ENCODE measurements around the gene ODC1.
"Not testable (repeated sequence)": the region's sequence is repeated elsewhere in the genome, so short reads cannot be mapped to it uniquely, and the experiment has no call there.

The ODC1 gene

GRCh38 chr2:10478298-10478625 lies 30.1 kb upstream of the ODC1 start:
- DNase-seq (ENCODE audit: low spot score) = no peak

DNA sequence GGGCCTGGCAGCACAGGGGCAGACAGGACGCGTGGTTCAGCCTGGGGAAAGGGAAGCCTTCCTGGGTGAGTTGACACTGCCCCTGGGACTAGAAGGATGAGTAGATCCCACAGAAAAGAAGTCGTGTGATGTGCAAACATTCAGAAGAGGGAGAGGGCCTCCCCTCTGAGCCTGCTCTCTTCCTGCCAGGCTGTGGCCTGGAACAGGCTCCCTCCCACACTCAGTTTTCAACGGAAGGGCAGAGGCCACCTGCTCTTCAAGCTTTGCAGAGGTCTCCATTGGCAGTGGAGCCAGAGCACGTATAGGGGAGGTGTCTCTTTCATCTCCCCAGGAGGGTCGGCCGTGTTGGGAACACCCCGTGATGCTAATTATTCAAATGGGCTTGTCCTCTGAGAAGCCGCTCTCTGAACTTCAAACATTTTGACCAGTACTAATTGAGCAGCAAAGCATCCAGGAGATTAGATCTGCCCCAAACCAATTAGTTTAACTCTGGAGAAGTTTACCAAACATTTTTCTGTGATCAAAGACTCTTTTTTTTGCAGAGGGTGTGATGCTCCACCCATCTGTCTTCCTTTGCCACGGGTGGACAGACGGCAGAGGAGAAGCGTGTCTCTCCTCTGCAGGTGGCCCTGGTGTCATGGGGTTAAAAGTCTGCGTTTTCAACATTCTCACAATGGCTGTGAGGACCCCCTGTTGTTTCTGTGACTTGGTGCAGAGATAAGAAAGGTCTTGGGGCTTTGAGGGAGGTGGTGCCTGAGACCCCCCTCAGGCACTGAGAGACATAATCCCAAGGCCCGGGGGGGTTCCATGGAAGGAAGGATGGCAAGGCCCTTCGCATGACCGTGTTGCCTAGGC lies 29.5 kb upstream of the ODC1 start:
- no peak for DNase-seq (ENCODE audit: low spot score)

DNA sequence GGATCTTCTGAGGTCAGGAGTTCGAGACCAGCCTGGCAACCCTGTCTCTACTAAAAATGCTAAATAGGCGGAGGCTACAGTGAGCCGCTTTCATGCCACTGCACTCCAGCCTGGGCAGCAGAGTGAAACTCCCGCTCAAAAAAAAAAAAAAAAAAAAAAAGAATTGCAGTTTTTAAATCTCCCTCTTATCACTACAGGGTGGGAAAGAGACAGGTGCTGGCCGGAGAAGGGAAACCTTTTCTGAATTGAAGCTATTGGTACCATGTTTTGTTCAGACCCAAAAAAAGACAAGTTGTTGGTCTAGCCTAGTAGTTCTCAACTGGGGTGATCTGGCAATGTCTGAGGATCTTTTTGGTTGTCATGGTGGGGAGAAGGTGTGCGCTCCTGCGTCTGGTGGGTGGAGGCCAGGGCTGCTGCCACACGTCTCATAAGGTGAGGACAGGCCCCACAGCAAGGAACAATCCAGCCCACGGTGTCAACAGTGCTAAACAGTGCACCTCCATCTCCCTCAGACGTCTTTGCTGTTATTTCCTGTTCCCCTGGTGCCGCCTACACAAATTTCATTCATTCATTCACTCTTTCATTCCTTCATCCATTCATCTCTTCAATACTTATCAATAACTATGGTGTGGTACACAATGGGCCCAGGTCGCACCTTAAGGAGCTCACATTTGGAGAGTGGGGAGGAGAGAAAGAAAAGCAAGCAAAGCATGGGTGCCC lies 28.8 kb upstream of the ODC1 start:
- no peak for DNase-seq (ENCODE audit: low spot score)

DNA sequence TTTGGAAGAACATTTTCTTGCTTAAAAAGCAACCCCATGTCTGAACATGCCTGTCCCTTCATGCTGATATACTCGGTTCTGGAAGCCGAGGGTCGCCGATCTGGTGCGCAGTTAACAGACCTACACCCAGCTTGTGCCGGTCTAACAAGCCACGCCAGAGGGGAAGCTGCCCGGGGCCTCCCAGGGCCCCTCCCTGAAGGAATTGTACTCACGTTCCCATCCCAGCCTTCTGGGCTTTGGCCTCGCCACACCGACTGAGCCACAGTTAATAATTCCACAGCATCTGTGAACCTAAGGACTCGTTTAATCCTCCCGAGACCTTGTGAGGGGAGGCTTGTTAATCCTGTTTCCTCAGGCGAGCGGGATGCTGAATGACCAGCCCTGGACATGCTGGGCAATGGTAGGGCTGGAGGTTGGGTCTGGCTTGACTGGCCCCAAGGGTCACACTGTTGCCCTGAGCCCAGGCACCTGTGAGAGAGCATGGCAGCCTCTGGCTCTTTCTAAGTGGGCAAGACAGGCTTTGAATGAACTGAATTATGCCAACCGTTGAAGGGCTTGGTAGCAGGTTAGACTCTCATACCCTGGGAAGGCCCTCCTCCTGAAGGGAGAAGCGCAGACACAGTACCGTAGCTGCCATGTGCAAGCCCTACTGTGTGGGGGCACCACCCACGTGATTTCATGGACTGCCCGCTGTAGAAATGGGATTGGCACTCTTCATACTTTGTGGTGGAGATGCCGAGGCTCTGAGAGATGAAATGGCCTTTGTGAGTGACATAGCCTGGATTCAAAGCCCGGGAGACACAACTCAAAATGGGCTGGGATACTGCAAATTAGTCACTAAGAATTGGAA lies 27.9 kb upstream of the ODC1 start:
- no peak for DNase-seq (ENCODE audit: low spot score)

- DNase-seq (ENCODE audit: low spot score) = no peak
Measured at GRCh38 chr2:10475221-10475722, 27.1 kb upstream of the ODC1 start.

- no peak for DNase-seq (ENCODE audit: low spot score)
Measured at GRCh38 chr2:10473121-10473756, 25.1 kb upstream of the ODC1 start.

DNA sequence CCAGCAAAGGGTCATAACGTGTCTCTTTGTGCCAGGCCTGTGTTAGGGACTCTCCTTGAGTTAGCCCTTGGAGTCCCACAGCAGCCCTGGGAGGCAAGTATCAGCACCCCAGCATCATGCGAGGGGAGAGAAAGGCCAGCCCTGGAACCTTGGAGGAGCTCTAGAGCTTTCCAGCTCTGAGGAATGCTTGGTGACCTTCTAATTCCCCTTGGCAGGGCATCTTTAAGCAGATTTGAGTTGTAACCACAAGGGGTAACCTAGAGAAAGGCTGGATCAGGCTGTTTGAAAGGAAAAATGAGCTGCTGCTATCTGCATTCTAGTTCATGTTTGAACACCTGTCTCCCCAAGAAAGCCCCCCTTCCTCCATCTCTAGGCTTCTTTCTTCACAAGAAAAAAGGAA lies 23.8 kb upstream of the ODC1 start:
- peak; percentile 11 for DNase-seq (ENCODE audit: low spot score)

GRCh38 chr2:10471046-10471571 lies 23.0 kb upstream of the ODC1 start:
- no peak for DNase-seq (ENCODE audit: low spot score)

- DNase-seq (ENCODE audit: low spot score) = no peak
Measured at GRCh38 chr2:10469955-10470608, 22.0 kb upstream of the ODC1 start.

DNA sequence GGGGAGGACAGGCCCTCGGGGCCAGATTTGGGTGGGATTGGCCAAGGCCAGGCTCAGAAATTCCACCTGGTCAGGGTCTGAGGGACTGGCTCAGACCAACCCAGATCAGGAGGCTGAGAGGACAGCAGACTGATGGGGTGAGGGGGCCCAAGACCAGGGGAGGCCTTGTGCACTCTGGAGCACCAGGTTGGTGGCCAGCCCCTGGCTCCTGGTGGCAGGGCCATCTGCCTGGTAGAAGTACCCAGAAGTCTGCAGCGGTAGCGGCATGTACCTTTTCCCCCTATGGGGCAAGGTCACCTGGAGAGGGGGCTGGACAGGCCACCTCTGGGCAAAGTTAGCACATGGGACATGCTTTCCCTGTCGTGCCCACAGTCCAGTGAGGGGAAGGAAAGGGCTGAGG lies 21.2 kb upstream of the ODC1 start:
- no peak for DNase-seq (ENCODE audit: low spot score)

GRCh38 chr2:10467401-10467800 lies 19.3 kb upstream of the ODC1 start:
- DNase-seq (ENCODE audit: low spot score) = no peak

DNA sequence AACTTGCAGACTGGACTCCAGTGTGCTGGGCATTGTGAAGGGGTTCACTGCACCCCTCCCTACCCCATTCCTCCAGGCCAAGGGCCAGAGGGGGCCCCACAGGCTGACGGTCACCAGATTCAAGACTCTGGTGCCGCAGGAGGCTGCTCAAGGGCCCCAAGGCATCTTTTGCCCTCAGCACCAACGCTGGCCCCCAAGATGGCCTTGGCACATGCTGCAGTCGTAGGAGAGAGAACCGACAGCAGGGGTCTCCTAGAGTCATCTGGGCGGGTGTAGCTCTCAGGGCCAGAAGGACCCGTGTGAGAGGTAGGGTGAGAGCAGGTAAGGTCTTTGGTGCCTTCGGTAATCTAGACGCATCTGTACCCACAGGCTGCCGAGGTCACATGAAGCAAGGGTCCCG lies 18.7 kb upstream of the ODC1 start:
- DNase-seq (ENCODE audit: low spot score) = no peak

DNA sequence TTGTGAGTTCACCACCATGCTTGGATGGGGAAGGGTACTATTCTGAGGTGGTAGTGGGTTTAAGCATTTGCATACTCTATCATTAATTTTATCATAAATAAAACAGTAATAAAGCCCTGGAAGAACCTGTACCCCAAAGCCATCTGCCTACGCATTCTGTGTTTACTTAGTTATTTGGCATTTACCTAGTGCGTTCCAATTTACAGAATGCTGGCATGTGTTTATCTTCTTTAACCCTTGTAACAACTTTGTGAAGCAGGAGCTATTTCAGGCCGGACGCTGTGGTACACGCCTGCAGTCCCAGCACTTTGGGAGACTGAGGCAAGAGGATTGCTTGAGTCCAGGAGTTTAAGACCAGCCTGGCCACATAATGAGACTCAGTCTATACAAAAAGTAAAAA lies 17.8 kb upstream of the ODC1 start:
- no peak for DNase-seq (ENCODE audit: low spot score)

DNA sequence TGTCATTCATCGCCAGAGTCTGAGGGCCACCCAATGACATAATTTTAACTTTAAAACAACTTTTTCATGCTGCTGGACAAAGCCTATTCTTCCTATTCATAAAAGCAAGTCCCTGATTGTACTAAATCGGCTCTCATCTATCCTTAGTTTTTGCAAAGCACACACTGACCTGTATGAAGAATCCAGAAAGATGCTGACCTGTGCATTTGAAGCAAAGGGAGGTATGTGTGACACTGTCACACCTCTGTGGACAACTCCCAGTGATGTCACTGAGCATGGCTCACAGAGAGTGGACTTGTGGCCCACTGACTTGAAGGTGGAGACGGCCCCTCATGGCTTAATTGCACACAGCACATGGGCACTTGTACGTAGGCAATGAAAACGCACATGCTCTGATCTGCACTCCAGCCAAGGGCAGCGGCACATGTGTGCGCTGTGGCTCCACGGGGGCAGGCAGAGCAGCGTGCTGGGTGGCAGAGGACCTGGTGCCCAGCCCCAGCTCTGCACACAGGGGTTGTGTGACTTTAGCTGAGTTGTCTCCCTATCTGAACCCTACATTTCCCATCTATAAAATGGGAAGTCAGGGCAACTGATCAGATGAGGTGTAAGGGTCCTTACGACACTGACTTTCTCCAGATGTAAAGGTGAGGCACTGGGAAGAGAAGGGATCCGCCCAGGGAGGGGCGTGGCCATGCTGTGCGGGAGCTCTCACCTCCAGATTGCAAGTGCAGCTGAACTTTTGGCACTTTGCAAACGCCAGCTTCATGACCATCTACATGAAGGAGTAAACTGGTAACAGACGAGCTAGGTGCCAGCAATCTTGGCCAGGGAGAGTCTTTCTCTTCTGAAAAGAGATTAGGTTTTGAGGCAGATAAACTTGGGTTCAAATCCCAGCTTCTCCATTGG lies 14.3 kb upstream of the ODC1 start:
- no peak for DNase-seq (ENCODE audit: low spot score)

GRCh38 chr2:10460366-10460796 lies 12.3 kb upstream of the ODC1 start:
- no peak for DNase-seq (ENCODE audit: low spot score)

DNA sequence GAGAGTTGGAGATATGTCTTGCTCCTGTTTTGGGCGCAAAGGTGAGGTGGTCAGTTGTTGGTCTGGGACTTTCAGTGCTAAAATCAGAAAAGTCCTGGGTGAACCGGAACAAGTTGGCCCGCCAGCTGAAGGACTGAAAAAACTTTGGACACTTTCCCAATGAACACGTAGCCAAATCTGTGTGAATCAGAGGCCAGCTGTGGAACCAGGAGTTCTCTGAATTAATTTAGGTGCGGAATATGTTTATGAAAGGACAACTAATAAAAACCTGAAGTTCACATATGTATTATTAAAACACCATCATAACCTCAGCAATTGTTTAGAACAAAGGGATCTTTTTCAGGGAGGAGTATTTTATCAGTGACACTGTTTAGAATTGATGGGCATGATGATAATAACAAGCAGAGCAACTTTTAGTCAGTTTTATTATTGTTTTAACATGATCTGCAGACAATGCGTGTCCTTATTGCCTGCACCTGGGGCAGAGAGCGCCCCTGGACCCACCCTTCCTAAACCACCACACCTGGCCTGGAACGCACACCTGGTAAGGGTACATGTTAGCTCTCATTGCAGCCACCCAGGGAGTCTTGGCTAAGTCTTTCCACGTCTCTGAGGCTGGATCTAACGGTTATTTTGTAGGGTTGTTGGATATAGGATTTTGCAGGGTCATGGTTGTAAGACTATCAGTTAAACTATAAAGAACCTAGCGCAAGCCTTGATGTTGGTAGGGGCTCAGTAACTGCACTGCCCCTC lies 9.9 kb upstream of the ODC1 start:
- peak; percentile 49 for DNase-seq (ENCODE audit: low spot score)

DNA sequence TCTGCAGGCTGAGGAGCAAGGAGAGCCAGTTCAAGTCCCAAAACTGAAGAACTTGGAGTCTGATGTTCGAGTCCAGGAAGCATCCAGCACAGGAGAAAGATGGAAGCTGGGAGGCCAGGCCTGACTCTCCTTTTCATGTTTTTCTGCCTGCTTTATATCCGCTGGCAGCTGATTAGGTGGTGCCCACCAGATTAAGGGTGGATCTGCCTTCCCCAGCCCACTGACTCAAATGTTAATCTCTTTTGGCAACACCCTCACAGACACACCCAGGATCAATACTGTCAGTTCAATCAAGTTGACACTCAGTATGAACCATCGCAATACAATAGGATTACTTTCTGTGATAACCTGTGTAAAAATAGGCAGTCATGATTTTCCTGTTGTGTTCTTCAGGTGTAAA lies 9.1 kb upstream of the ODC1 start:
- DNase-seq (ENCODE audit: low spot score) = not testable (repeated sequence)

DNA sequence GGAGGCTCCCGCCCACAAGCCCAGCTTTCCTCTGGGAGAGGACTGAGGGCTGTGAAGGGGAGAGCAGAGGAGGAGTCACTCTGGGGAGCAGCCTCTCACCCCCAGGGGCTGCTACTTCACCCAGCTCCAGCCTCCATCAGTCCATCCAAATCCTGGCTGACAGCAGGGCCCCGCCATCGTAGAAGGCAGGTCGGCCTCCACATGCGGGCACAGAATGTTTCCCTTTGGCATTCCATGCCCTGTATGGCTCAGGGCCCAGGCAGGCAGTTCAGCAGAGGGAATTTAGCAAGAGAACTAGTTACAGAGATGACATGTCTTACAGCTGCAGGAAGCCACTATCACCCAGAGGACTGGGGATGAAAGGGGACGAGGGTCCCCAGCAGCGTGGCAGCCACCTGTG lies 6.4 kb upstream of the ODC1 start:
- no peak for DNase-seq (ENCODE audit: low spot score)

- no peak for DNase-seq (ENCODE audit: low spot score)
Measured at GRCh38 chr2:10453905-10454298, 5.8 kb upstream of the ODC1 start.
